K562 (cell line): ENCODE measurements around the gene SRBD1. TPM values are rescaled to one million over a fixed set of nuclear protein-coding genes. Genes with fewer than 3 reads are reported as not detected.

Experiments
- ATAC-seq: fragments of 200-7000 bp; cut with Tn5 transposase; 3 replicates; pipeline ENCODE4 v1.9.1; 2020; ENCODE audit warnings: moderate library complexity
- BruUV-seq: library from RNA; stranded (reverse); fragments of 400-500 nt; replicated peaks from 2 replicates; lab custom pipeline; 2021; lab: Mats Ljungman, UMichigan
- CTCF ChIA-PET: fragments of 300-600 bp; formaldehyde crosslinking; extraction: SDS; loops from one replicate; lab custom pipeline; 2021; ENCODE audit warnings: low intra/inter-chr PET ratio; lab: Yijun Ruan, JAX
- POLR2A ChIA-PET: fragments of 300-600, 350-650 bp; sonication (Branson Sonifier 250); formaldehyde crosslinking; extraction: SDS; loops from one replicate; lab custom pipeline; 2021; ENCODE audit warnings: antibody characterized with exemption, inconsistent platforms; lab: Yijun Ruan, JAX
- DNase-seq, 4 experiments: peaks; one replicate each; pipeline versions ENCODE4 v3.0.0 to v3.0.0-alpha.2; 2011 to 2018; ENCODE audit warnings: low spot score in 3 of 4, mixed read lengths in 3 of 4; ENCODE audit errors: extremely low read depth in 1 of 4
- FAIRE-seq: peaks from 2 replicates; lab custom pipeline; 2011; peaks lifted over from hg19 to GRCh38; lab: Jason Lieb, UNC
- H2AFZ ChIP-seq: 2 replicates; pipeline ENCODE4 v1.6.0; 2011; ENCODE audit warnings: low read depth, low read length, control low read depth, inconsistent platforms
- H3K27ac ChIP-seq: fragments of 200-600 bp; 3 replicates; pipeline ENCODE4 v1.8.0; 2011; ENCODE audit warnings: low read depth, mild to moderate bottlenecking, control low read depth, inconsistent platforms, low read length, moderate library complexity, mixed read lengths; ENCODE audit errors: extremely low read depth
- H3K27me3 ChIP-seq, 2 experiments: fragments of 300-600 bp in 1 of 2; 2 replicates in 1 of 2; 3 replicates in 1 of 2; pipeline versions ENCODE4 v1.6.0 to v1.8.0; 2011; ENCODE audit warnings: inconsistent platforms in 2 of 2, low read length in 2 of 2, mild to moderate bottlenecking in 1 of 2, mixed read lengths in 1 of 2, moderate library complexity in 1 of 2; ENCODE audit not compliant: control insufficient read depth in 2 of 2, insufficient read depth in 2 of 2
- H3K36me3 ChIP-seq: fragments of 300-600 bp; 3 replicates; pipeline ENCODE4 v1.8.0; 2011; ENCODE audit warnings: mild to moderate bottlenecking, low read length, inconsistent platforms; ENCODE audit not compliant: control insufficient read depth, insufficient read depth
- H3K4me1 ChIP-seq, 2 experiments: fragments of 200-600 bp in 1 of 2; replicated peaks in 1 of 2; 2 replicates in 1 of 2; 3 replicates in 1 of 2; pipeline versions ENCODE4 v1.5.1 to v1.8.0; 2011; ENCODE audit warnings: inconsistent platforms in 2 of 2, low read length in 2 of 2, mild to moderate bottlenecking in 1 of 2, mixed read lengths in 1 of 2, moderate library complexity in 1 of 2; ENCODE audit not compliant: control insufficient read depth in 2 of 2, insufficient read depth in 2 of 2
- H3K4me2 ChIP-seq: 2 replicates; pipeline ENCODE4 v1.6.1; 2011; ENCODE audit warnings: low read length, control low read depth, inconsistent platforms, mixed read lengths; ENCODE audit not compliant: insufficient read depth
- H3K4me3 ChIP-seq: fragments of 200-600 bp; sonication (generic), shearing (Covaris generic); 2 replicates; pipeline ENCODE4 v1.5.1; 2016; ENCODE audit warnings: control low read depth, inconsistent platforms
- H3K79me2 ChIP-seq: fragments of 200-600 bp; 3 replicates; pipeline ENCODE4 v1.8.0; 2011; ENCODE audit warnings: low read length, inconsistent platforms; ENCODE audit not compliant: control insufficient read depth, insufficient read depth
- H3K9ac ChIP-seq, 2 experiments: 2 replicates each; pipeline versions ENCODE4 v1.6.0 to v1.6.1; 2011; ENCODE audit warnings: low read depth in 2 of 2, low read length in 2 of 2, control low read depth in 1 of 2, inconsistent platforms in 1 of 2, mild to moderate bottlenecking in 1 of 2, mixed read lengths in 1 of 2; ENCODE audit not compliant: insufficient read depth in 1 of 2
- H3K9me1 ChIP-seq: one replicate; pipeline ENCODE4 v1.6.0; 2011; ENCODE audit warnings: inconsistent platforms, mild to moderate bottlenecking, low read length, moderate library complexity; ENCODE audit not compliant: control insufficient read depth, insufficient read depth
- H3K9me3 ChIP-seq: replicated peaks from 2 replicates; pipeline ENCODE4 v1.5.1; 2011; ENCODE audit warnings: low read depth, low read length, inconsistent platforms; ENCODE audit not compliant: control insufficient read depth, insufficient read depth
- H4K20me1 ChIP-seq: replicated peaks from 2 replicates; pipeline ENCODE4 v1.6.1; 2011; ENCODE audit warnings: low read length, inconsistent platforms, mixed read lengths; ENCODE audit not compliant: control insufficient read depth, insufficient read depth
- EP300 ChIP-seq: IDR thresholded peaks from 2 replicates; pipeline ENCODE4 v1.6.1; 2012; ENCODE audit warnings: low read length, improper control_type of control experiment
- KAT2B ChIP-seq: IDR thresholded peaks from one replicate; pipeline ENCODE4 v1.6.1; 2012; ENCODE audit warnings: low read depth, mild to moderate bottlenecking, control low read depth, inconsistent platforms, low read length, moderate library complexity
- RNF219 ChIP-seq: fragments of 250-450 bp; sonication (Bioruptor Pico); IDR thresholded peaks from 2 replicates; pipeline ENCODE4 v1.5.0; 2022; ENCODE audit warnings: mild to moderate bottlenecking
- RREB1 ChIP-seq: fragments of 250-450 bp; sonication (Bioruptor Pico); IDR thresholded peaks from 2 replicates; pipeline ENCODE4 v1.4.0; 2020
- TFAP4 ChIP-seq: sonication (generic); formaldehyde crosslinking; IDR thresholded peaks from 2 replicates; pipeline ENCODE4 v1.8.0; 2022; ENCODE audit warnings: missing genetic modification reagents, mild to moderate bottlenecking, moderate library complexity, borderline replicate concordance
- ZEB2 ChIP-seq: fragments of 450-650 bp; IDR thresholded peaks from 2 replicates; pipeline ENCODE4 v1.6.1; 2016
- ZNF184 ChIP-seq: sonication (generic); formaldehyde crosslinking; IDR thresholded peaks from 2 replicates; pipeline ENCODE4 v1.5.0; 2020; ENCODE audit warnings: missing genetic modification reagents
- ZNF507 ChIP-seq: conservative IDR thresholded peaks from 2 replicates; pipeline ENCODE4 v1.6.1; 2017; ENCODE audit warnings: missing genetic modification characterization, missing compliant biosample characterization
- ZNF79 ChIP-seq: fragments of 250-450 bp; sonication (Bioruptor Pico); IDR thresholded peaks from 2 replicates; pipeline ENCODE4 v1.4.0; 2020; ENCODE audit warnings: low read depth, mild to moderate bottlenecking, moderate library complexity
- ZZZ3 ChIP-seq: fragments of 450-650 bp; IDR thresholded peaks from 2 replicates; pipeline ENCODE4 v1.6.1; 2016; ENCODE audit warnings: antibody characterized with exemption, mild to moderate bottlenecking, moderate library complexity
- in situ Hi-C: fragments of 300-500 bp; cut with MboI; formaldehyde crosslinking; loops from 4 replicates; pipeline ENCODE4 v1.15.0; 2018; ENCODE audit warnings: inconsistent platforms, mixed read lengths
- intact Hi-C: fragments of 100-400 bp; cut with micrococcal nuclease; formaldehyde crosslinking; loops from 2 replicates; pipeline ENCODE4 v1.14.2; 2022
- polyA plus RNA-seq, 8 experiments: library from polyadenylated mRNA; depleted of rRNA in 4 of 8; stranded (reverse) in 5 of 8; unstranded in 3 of 8; fragments of >200 nt; fragmentation: Nextera tagmentation in 2 of 8; fragmentation: Illumina TruSeq in 1 of 8; extraction: Ambion mirVana in 2 of 8; extraction: Trizol in 1 of 8; gene quantifications; 2 replicates each; pipeline versions ENCODE4 v1.2.1 to v1.2.3, GENCODE V29; 2011 to 2014; ENCODE audit warnings: inconsistent platforms in 1 of 8, missing spikeins in 1 of 8
- total RNA-seq, 7 experiments: library from RNA; depleted of rRNA in 6 of 7; stranded (reverse); fragments of >200 nt in 6 of 7; fragmentation: Illumina TruSeq in 2 of 7; extraction: Trizol in 2 of 7; gene quantifications; 2 replicates each; pipeline versions ENCODE4 v1.2.1 to v1.2.3, GENCODE V29; 2011 to 2021; ENCODE audit warnings: low replicate concordance in 1 of 7

SRBD1 gene
- total and polyA plus RNA-seq, 9 of the 15 experiments (the other 6 are each of a cell fraction or from before 2014, with no cell fraction given) = 6.9 to 23.2 (median 14.7) TPM

- ChIA-PET CTCF (no interaction called here), POLR2A (interaction anchor here (1.7 to 2.2 kb wide), 2 partner anchors 9 to 14 kb away, joined by 7 read pairs; no protein-coding TSS in a partner anchor)
- Histone ChIP-seq H2AFZ (no peak overlapping the region), H3K27me3 (peaks cover 0 to 17% of the 10 kb centered on the region in 2 experiments; a peak in 4 of 5 replicates), H4K20me1 (no peaks in the 10 kb centered on the region), H3K9ac (no peak overlapping the region), H3K79me2 (no peaks in the 10 kb centered on the region), H3K27ac (no peak overlapping the region), H3K4me3 (no peak overlapping the region), H3K4me1 (no peaks in the 10 kb centered on the region), H3K36me3 (no peaks in the 10 kb centered on the region), H3K9me1 (no peaks in the 10 kb centered on the region), H3K4me2 (no peak overlapping the region), H3K9me3 (no peaks in the 10 kb centered on the region; the same call in 1 of the 2 replicates)
- intact Hi-C loops = no loop called here
- FAIRE-seq (no peak), ATAC-seq (no peak), DNase-seq (no peak)
- BruUV-seq = no TSS peak
- in situ Hi-C loops = no loop called here
- TF ChIP-seq ZNF79 (CRISPR knock-in tag) = no peak
- no peak for TF ChIP-seq ZZZ3
- TF ChIP-seq EP300 = no peak
- no peak for TF ChIP-seq RNF219 (CRISPR knock-in tag)
- no peak for TF ChIP-seq ZNF184 (CRISPR knock-in tag)
- no peak for TF ChIP-seq ZEB2
- no peak for TF ChIP-seq TFAP4
- no peak for TF ChIP-seq RREB1 (CRISPR knock-in tag)
- no peak for TF ChIP-seq KAT2B
- no peak for TF ChIP-seq ZNF507 (tag)
Measured at GRCh38 chr2:45625824-45626223, 14.8 kb upstream of the SRBD1 start.
